C4-2B (cell line): ENCODE results near the gene CNTNAP3B.
"Not testable (repeated sequence)": the region's sequence is repeated elsewhere in the genome, so short reads cannot be mapped to it uniquely, and the experiment has no call there.

Experiments used
- ZFX ChIP-seq: fragments of 450-650 bp; IDR thresholded peaks from 2 replicates; pipeline ENCODE4 v1.6.1; 2017
- TF ChIP-seq, protein P1 (sequence below): fragments of 450-650 bp; conservative IDR thresholded peaks from 2 replicates; pipeline ENCODE4 v1.5.1; 2017; ENCODE audit warnings: mild to moderate bottlenecking

DNA sequence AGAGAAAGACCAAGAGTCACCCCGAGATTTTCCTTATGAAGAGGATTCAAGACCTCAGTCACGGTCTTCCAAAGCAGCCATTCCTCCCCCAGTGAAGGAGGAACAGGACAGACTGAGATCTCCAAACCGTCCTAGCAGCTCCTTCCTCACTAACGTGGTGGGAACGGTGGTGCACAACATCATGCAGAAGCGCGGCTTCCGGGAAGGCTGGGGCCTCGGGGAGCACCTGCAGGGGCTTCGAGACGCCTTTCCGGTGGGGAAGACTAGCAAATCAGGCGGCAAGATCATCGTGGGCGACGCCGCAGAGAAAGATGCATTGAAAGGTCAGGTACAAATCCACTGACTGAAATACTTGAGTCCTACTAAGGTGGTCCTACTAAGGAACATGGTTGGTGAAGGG, 154.3 kb downstream of the CNTNAP3B start:
- TF ChIP-seq, protein P1, sequence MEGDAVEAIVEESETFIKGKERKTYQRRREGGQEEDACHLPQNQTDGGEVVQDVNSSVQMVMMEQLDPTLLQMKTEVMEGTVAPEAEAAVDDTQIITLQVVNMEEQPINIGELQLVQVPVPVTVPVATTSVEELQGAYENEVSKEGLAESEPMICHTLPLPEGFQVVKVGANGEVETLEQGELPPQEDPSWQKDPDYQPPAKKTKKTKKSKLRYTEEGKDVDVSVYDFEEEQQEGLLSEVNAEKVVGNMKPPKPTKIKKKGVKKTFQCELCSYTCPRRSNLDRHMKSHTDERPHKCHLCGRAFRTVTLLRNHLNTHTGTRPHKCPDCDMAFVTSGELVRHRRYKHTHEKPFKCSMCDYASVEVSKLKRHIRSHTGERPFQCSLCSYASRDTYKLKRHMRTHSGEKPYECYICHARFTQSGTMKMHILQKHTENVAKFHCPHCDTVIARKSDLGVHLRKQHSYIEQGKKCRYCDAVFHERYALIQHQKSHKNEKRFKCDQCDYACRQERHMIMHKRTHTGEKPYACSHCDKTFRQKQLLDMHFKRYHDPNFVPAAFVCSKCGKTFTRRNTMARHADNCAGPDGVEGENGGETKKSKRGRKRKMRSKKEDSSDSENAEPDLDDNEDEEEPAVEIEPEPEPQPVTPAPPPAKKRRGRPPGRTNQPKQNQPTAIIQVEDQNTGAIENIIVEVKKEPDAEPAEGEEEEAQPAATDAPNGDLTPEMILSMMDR, result not testable (repeated sequence)
- TF ChIP-seq ZFX, result not testable (repeated sequence)
